Ramos (cell line): ENCODE measurements around the gene NIPA2.

Experiments
- in situ Hi-C: fragments of 300-500 bp; cut with MboI; formaldehyde crosslinking; loops from one replicate; pipeline ENCODE4 v1.14.3; 2022; ENCODE audit warnings: low sequenced_read_pairs; ENCODE audit not compliant: unreplicated experiment

Gene NIPA2

DNA sequence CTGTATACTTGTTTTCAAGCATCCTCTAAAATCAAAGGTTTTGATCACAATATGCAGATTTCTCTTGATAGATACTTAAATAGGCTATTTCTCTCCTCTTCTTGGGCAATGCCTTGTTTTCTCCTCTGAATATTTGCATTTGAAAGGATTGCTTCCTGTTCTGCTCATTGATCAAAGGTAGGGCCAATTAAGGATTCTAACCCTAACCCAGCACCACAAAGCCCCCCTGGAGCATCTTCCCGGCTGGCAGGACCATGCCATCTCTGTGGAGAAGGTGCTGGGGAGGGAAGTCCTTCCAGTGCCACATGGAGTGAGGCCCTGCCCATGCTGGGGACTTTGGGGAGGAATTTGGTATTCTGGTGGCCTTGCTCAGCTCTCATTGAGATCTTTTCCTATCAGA is 11.3 kb upstream of the NIPA2 start:
- in situ Hi-C loops: no loop called here

DNA sequence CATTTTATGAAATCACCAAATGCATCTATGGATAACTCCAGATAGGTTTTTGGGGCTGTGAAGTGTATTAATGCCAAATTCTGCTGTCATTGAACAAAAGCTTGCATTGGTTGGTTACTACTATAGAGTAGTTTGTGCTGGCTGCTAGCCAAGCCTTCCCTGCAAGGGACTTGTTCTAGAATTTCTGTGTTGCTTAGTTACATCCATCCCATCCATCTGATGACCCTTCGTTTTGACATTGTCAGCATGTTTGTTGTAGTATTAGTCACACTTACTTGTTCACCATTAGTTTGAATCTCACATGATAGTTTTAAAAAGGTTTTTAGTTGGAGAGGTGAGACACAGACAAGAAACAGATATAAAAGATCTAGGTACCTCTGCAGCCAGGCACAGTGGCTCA is 7.0 kb upstream of the NIPA2 start:
- in situ Hi-C loops: no loop called here

DNA sequence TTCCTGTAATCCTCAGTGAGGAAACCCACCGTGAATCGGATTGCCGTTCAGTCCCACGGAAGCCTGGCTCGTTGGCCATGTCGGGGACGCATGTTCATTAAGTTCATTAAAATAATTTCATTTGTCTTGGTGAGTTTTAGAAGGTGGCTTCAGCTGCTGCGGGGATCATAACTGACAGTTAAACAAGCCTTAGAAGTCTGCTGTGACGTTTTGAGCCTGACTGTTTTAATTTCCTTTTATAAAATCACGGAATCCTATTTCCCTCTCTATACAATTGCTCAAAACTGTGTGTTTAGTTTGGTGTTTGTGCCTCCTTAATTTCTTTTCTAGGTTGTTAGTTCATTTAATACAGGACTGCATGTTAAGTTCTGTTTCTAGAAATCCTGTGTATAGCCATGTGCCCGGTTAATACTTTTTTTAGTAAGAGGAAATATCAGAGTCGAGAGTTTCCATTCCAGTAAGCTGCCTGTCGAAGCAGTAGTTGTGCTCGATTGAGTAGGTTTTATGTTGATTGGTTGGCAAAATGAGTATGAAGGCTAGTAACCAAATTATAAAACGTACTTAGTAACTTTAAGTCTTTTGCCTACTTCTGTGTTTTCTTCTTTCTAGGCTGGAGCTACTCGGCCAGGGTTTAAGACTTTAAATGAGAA is 705 bp downstream of the NIPA2 start:
- in situ Hi-C loops: loop anchor here (5.0 kb wide), 1 partner anchor 42 kb away; no protein-coding TSS in a partner anchor

DNA sequence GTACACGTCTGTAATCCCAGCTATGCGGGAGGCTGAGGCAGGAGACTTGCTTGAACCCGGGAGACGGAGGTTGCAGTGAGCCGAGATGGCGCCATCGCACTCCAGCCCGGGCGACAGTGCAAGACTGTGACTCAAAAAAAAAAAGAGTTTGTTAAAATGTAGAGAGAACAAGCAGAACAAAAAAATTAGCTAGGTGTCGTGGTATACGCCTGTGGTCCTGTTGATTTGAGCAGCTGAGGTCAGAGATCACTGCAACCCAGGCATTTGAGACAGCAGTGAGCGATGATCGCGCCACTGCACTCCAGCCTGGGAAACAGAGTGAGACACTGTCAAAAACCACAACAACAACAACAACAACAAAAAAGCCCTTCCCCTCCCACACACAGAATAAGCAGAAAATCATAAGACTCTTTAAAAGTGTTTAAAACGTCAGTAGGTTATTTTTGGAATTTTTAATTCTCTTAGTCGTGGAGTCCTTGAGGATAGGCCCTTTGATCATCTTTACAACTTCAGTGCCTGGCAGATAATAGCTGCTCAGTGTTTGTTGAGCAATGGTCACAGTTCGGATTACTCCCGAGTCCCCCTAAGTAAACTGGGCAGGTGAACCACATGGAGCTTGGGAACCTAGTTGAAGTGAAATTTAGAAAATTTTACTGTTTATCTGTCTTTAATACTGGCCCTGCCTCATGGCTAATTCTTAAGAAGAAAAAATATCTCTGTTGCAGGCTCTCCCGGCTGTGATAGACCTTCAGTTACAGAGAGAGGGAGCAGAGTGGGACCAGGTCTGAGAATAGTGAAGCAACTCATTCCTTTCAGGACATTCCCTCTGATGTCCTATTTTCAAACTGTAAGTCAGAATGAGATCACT is 6.2 kb downstream of the NIPA2 start:
- in situ Hi-C loops: no loop called here

DNA sequence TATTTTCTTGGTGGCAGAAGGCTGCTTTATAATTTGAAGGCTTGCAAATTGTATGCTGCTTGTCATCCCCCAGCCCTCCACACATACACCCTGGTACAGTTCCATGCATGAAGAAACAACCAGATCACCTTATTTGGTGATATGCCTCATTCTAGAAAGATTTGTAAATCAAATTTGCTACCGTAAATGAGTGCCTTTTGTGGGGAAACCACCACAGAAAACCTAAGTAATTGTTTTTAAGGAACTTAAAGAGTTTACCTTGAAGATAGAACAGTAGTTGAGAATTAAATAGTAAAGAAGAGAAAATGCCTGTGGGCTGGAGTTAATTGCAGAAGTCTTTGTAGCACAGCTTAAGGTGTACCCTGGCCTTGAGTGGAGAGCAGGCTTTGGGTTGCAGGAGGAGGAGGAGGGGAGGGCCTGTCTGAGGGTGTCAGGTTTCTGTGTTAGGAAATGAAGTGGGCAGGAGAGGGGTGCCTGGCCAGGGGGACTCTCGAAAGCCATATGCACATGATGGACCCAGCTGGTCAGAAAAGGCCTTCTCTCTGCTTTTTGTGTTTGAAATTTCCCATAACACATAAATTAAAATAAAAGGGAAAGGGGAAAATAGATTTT is 6.9 kb downstream of the NIPA2 start:
- in situ Hi-C loops: no loop called here

DNA sequence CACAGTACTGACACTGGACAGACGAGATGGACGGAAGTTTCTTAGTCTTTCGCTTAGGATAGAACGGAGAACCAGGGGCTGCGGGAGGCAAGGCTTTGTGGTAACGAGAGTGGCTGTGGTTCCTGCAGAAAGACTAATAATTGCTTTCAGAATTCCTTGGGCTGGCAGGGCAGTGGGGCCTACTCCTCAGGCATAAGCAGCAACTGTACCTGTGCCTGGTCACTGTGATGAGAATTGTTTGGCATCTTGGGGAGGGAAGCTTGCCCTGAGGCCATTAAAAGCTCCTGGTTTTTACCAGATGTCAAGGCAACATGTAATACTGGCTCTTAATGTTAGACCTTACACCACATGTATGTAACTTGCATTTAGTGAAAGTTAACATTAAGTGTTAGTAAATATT is 7.6 kb downstream of the NIPA2 start:
- in situ Hi-C loops: no loop called here

DNA sequence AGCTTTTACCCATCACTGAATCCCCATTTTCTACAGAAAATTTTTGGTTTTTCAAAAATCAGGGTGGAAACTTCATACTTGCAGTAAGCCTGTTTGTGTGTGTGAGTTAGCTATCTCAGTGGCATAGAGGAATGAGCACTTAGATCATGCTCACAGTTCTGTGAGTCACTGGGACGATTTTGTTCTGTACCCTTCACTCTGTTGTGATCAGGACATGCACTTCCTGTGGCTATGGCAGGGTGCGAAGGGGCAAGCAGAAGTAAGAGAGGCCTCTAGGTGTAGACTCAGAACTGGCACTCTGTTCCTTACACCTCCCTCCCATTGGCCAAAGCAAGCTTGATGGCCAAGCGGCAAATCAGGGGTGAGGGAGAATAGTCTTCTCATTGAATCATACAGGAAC is 11.6 kb downstream of the NIPA2 start:
- in situ Hi-C loops: no loop called here

DNA sequence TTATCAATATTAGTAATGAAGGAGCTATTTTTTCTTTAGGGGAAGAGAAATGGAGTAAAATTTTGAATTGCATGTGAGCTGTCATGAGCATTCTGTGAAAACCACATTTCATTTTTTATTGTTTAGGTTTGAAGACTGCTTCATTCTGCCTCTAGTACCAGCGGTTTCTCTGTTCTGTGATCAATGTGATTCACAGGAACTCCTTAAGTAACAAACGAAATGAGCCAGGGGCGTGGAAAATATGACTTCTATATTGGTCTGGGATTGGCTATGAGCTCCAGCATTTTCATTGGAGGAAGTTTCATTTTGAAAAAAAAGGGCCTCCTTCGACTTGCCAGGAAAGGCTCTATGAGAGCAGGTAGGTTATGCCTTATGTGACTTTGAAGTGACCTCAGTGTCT is 13.0 kb downstream of the NIPA2 start:
- in situ Hi-C loops: no loop called here

DNA sequence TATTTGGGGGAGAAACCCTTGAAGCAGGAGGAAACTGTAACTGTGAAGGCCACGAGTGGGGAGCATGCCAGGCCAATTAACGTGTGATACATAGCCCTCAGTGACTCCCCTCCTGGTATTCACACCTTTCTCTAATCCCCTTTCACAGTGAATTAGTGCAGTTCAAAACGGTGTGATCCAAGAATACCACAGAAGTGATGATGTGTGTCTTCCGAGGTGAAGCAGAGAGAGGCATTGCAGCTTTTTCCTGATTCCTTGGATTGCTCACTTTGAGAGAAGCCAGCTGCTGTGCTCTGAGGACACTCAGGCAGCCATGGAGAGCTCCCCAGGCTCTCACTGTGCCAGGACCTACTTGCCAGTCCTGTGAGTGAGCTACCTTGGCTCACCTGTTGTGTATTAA is 17.3 kb downstream of the NIPA2 start:
- in situ Hi-C loops: no loop called here

DNA sequence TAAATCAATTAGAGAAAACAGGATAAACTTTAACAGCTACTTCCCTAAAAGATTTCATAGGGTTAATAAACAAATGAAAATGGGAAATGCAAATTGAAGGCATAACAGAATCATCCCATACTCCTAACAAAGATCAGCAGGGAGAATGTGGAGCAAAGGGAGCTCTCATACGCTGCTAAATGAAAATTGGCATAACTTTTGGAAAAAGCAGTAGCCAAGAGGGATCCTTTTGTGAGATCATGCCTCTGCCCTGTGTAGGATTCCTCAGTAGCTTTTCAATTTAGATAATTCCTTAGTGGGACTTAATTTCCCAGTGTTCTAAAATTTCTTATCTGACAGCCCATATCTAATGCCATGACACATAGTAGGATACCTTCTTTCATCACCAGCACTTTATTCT is 18.2 kb downstream of the NIPA2 start:
- in situ Hi-C loops: no loop called here

DNA sequence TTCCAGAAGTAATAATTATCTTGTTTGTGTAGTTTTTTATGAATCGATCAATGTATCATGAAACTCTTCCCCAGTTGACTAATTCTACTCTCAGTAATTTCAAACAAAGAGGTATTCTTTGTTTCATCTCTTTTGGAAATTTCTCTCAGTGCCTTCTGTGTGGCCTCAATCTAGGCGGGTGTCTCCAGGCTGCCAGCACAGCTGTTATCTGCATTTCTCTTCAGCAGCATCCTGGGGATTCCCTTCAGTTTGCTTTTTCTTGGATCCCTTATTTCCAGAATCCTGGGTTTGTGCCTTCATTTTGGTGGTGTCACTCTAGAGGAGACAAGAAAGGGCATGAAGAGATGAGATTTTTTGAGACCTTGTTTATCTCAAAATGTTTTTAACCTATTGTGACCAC is 22.7 kb downstream of the NIPA2 start:
- in situ Hi-C loops: no loop called here

DNA sequence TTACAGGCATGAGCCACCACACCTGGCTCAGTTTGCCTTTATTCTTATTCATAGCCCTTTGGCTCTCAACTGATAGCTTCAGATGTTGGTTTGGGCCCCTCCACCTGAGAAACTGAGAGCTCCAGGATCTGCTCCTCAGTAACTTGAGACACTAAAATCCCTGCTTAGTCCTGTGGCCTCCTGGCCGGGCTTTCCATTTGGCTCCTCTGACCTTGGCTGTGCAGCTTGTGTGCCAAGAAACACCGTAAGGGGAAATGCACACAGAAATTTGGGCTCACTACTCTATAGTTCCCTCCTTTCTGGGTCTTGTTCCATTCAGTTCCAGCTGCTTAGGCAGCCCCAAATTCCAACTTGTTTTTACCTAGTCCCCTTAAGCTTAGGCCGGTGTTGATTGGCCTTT is 24.9 kb downstream of the NIPA2 start:
- in situ Hi-C loops: no loop called here

DNA sequence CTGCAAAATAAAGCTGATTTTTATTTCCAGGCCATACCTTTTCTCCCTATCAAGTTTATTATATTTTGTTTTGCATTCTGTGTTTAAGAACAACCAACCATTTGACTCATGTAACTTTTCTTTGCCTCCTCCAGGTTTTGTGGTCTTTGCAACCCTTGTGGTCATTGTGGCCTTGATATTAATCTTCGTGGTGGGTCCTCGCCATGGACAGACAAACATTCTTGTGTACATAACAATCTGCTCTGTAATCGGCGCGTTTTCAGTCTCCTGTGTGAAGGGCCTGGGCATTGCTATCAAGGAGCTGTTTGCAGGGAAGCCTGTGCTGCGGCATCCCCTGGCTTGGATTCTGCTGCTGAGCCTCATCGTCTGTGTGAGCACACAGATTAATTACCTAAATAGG is 27.6 kb downstream of the NIPA2 start:
- in situ Hi-C loops: no loop called here

DNA sequence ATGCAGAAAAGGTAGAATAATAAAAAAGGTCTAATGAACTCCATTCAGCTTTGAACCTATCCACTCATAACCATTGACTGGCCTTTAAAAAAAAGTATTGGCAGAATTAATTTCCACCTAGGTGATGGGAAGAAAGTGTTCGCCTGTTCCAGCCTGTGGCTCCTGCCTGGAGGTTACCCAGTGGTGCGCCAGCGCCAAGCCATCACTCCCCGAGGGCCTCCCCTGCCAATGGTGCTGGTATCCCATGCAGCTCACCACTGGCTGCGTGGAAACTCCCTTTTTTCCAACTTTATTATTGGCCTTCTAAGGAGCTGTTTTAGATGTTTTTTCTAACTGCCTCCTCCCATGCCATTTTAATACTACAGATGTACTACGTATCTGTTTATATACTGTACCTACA is 29.4 kb downstream of the NIPA2 start:
- in situ Hi-C loops: no loop called here

DNA sequence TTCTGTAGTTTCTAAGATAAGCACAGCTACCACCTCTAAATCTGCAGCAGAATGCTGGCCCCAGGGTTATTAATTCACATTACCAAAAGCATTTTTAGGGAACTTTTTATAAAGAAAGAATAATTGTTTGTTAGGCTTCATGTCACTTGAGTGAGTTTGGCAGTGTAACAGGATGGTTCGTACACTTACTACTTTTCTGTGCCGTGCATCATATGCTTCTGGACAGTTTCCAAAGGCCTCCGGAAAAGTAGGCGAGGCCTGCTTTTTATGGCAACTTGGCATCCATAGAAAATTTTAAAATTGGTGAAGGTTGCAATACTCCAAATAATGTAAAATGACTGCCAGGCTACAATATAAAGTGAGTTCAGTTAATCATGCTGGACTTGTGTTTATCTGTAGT is 30.0 kb downstream of the NIPA2 start:
- in situ Hi-C loops: no loop called here

DNA sequence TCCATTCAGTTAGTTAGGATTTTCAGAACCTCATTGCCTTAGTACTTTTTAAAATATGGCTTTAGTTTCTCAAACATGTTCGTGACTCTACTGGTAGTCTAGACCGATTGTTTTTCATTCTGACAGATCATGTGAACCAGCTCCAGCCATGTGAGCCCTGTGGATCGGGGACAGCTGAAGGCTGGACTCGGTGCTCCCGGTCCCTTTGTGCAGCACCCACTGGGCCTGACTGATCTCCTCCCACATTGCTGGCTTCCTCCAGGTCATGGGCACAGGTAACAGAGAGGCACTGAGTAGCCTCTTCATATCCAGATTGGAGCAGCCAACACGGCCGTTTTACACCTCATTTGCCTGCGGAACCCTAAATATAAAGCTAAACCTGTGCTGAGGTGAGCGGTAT is 30.5 kb downstream of the NIPA2 start:
- in situ Hi-C loops: no loop called here

DNA sequence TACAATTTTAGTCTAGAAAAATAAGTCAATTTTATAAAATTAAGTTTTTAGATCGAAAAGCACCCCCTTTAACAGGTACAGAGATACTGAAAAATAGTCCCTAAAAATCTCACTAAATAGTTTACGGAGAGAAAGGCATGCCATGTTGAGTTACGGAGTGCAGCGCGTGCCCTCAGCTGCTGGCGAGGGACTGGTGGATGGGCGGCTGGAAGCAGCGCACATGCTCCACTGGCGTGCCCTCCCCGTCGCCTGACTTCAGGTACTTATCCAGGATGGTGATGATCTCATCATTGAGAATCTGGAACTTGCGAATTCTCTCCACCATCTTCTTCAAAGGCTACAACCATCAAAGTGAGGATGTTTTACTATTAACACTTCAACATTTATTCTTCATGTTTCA is 31.4 kb downstream of the NIPA2 start:
- in situ Hi-C loops: no loop called here

DNA sequence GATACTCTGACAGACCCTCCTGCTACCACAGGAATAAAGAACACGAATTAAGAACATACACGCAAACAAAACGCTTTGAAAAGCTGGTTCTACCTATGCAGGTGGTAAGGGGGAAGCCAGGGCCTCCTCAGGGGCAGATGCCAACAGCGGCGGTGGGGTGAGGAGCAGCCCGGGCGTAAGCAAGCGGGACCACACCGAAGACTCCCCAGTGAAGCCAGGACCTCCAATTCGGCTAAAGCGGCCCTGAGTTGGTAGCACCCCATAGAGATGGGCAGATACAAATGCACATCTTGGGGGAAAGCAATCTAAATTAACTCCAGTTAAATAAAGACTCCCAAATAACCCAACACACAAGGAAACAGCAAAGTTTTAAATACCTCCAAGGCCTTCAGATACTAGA is 32.4 kb downstream of the NIPA2 start:
- in situ Hi-C loops: no loop called here

DNA sequence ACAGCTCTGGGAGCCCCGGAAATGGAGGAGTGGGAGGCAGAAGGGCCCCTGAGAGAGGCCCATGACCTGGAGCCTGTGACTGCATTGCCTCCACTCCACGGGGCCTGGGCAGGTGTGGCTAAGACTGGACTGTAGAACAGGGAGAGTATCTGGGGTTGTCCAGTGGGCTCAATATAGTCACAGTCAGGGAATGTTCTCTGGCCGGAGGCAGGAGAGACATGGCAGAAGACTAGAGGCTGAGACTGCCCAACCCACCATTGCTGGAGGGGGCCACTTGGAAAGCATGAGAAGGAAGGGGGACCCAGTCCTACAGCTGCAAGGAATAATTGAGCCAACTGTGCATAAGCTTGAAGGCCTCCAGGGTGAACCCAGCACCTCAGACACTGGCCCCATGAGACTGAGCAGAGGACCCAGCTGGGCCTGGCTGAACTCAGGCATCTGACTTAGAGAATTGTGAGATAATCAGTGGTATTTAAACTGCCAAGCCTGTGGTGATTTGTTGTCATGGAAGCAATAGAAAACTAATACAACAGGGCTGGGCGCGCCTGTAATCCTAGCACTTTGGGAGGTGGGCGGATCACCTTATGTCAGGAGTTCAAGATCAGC is 33.1 kb downstream of the NIPA2 start:
- in situ Hi-C loops: no loop called here

DNA sequence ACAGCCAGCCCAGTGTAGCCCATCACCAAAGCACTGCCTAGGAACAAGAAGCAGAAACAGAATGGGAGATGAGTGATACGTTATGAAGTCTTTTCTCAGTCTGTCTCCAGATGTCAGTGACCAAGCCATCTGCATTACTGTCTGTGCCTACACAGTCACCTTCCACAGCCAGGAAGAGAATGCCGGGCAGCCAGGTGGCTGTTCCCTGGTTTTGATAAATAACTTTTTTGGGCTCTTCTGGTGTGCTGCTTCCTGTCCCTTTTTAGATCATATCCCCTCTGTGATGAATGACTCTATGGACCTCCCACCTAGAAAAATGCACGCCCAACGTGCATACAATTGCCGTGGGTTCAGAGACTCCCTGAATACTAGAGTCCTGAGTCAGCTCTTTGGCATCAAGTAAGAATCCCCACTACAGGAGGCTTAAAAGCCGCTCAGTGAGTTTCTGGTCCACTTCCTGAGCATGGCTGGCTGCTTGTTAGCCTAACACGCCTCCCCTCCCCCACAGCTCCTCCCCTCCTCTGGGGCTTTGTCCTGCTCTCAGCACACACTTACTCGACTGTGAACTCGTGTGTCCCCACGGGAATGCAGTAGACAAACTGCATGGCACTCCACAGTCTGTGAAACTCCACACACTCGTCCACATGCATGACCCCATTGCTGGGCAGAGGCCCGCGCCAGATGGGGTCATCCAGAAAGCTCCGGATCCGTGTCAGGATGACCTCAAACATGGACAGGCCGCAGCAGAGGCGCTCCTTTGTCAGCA is 34.7 kb downstream of the NIPA2 start:
- in situ Hi-C loops: no loop called here
